DND-41 (cell line): ENCODE data around the gene SLC7A6OS.

Experiments
- CTCF ChIP-seq: IDR thresholded peaks from 2 replicates; pipeline ENCODE4 v1.5.1; 2012; ENCODE audit warnings: borderline replicate concordance, low read length, moderate library complexity, mild to moderate bottlenecking; ENCODE audit not compliant: poor library complexity, severe bottlenecking; ENCODE audit errors: extremely low read depth
- EZH2 ChIP-seq: IDR thresholded peaks from 3 replicates; pipeline ENCODE4 v1.6.1; 2012; ENCODE audit warnings: borderline replicate concordance, low read depth, mild to moderate bottlenecking, moderate library complexity, low read length, inconsistent platforms; ENCODE audit not compliant: severe bottlenecking

GRCh38 chr16:68324780-68325357, 14.1 kb upstream of the SLC7A6OS start:
- TF ChIP-seq CTCF, result no peak
- TF ChIP-seq EZH2, result no peak
